HG03135 (cell line): ENCODE measurements around the gene APRT.

Experiments
- ATAC-seq: cut with Tn5 transposase; IDR thresholded peaks from one replicate; pipeline ENCODE4 v1.9.1; 2021; ENCODE audit warnings: mild to moderate bottlenecking, moderate library complexity; ENCODE audit not compliant: unreplicated experiment

The APRT gene

GRCh38 chr16:88760424-88761142, 51.1 kb downstream of the APRT start:
- ATAC-seq = no peak

DNA sequence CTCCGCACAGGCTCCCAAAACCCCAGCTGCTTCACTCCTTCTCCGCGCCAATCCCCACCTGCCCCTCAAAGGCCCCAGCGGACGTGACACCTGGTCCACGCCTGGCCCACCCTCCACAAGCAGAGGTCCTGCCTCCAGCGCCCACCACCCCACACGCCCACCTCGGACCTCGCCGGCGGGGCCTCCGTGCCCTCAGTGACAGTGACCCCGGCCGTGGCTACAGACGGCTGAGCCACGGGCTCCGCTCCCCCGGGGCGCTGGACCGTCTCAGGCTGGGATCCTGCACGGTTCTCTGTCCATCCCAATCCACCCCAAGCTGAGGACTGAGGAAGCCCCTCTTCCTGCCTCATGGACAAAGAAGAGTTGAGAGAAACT, 51.8 kb downstream of the APRT start:
- ATAC-seq = no peak
